HCT116 (cell line): ENCODE results near the gene CRYGN. TPM values are rescaled to one million over a fixed set of nuclear protein-coding genes. Genes with fewer than 3 reads are reported as not detected.

Source experiments
- ATAC-seq: fragments of 200-7000 bp; cut with Tn5 transposase; 2 replicates; pipeline ENCODE4 v1.9.1; 2020; ENCODE audit warnings: mild to moderate bottlenecking, moderate library complexity
- BruUV-seq: library from RNA; stranded (reverse); fragments of 400-500 nt; replicated peaks from 2 replicates; lab custom pipeline; 2021; lab: Mats Ljungman, UMichigan
- CTCF ChIA-PET: fragments of 300-600 bp; sonication (Branson Sonifier 250); formaldehyde crosslinking; loops from one replicate; lab custom pipeline; 2021; ENCODE audit warnings: antibody characterized with exemption; lab: Charles Lee
- POLR2A ChIA-PET: fragments of 300-600, 350-600 bp; sonication (Branson Sonifier 250); formaldehyde crosslinking; loops from one replicate; lab custom pipeline; 2021; ENCODE audit warnings: antibody characterized with exemption; lab: Charles Lee
- RAD21 ChIA-PET, 2 experiments: fragments of 300-600 bp; sonication (Branson Sonifier 250); formaldehyde crosslinking; loops; one replicate each; lab custom pipeline; 2023; ENCODE audit warnings: low total read pairs in 2 of 2; ENCODE audit not compliant: uncharacterized antibody in 2 of 2, unreplicated experiment in 2 of 2, low non-redundant PET in 1 of 2; lab: Charles Lee
- DNase-seq: peaks from one replicate; pipeline ENCODE4 v3.0.0-alpha.2; 2010; ENCODE audit warnings: low read depth, low spot score
- H2AFZ ChIP-seq: fragments of 200-600 bp; shearing (Covaris generic), sonication (generic); 2 replicates; pipeline ENCODE4 v1.6.1; 2017; ENCODE audit warnings: low read depth, mixed run types, mixed read lengths, antibody characterized with exemption, low read length; ENCODE audit not compliant: poor library complexity, severe bottlenecking
- H3K27ac ChIP-seq: 2 replicates; pipeline ENCODE4 v1.5.1; 2012; ENCODE audit warnings: low read depth, low read length
- H3K27me3 ChIP-seq: fragments of 200-600 bp; sonication (generic); 2 replicates; pipeline ENCODE4 v1.6.1; 2016; ENCODE audit warnings: mixed run types, low read length, mixed read lengths; ENCODE audit not compliant: insufficient read depth
- H3K36me3 ChIP-seq, 2 experiments: fragments of 200-500 bp in 1 of 2; fragments of 200-600 bp in 1 of 2; sonication (Bioruptor generic) in 1 of 2; sonication (generic) in 1 of 2; 2 replicates each; pipeline versions ENCODE4 v1.5.1 to v1.6.1; 2014 to 2016; ENCODE audit warnings: low read length in 2 of 2, inconsistent platforms in 1 of 2, mixed read lengths in 1 of 2, mixed run types in 1 of 2; ENCODE audit not compliant: insufficient read depth in 2 of 2, control insufficient read depth in 1 of 2
- H3K4me1 ChIP-seq, 2 experiments: fragments of 200-600 bp in 1 of 2; sonication (generic) in 1 of 2; 2 replicates each; pipeline versions ENCODE4 v1.5.1 to v1.6.1; 2012 to 2017; ENCODE audit warnings: low read length in 2 of 2, inconsistent platforms in 1 of 2, mild to moderate bottlenecking in 1 of 2, mixed read lengths in 1 of 2, mixed run types in 1 of 2, moderate library complexity in 1 of 2; ENCODE audit not compliant: insufficient read depth in 2 of 2, control insufficient read depth in 1 of 2
- H3K4me2 ChIP-seq: fragments of 200-600 bp; sonication (generic); 2 replicates; pipeline ENCODE4 v1.6.1; 2017; ENCODE audit warnings: mixed run types, low read length, mixed read lengths
- H3K4me3 ChIP-seq, 2 experiments: fragments of 200-600 bp in 1 of 2; sonication (generic) in 1 of 2; replicated peaks in 1 of 2; 2 replicates each; pipeline ENCODE4 v1.5.1; 2011 to 2016; ENCODE audit warnings: low read length in 2 of 2, control low read depth in 1 of 2, low read depth in 1 of 2, mild to moderate bottlenecking in 1 of 2, mixed read lengths in 1 of 2, mixed run types in 1 of 2
- H3K79me2 ChIP-seq: fragments of 200-600 bp; sonication (generic); 2 replicates; pipeline ENCODE4 v1.6.1; 2017; ENCODE audit warnings: mild to moderate bottlenecking, mixed run types, low read length, moderate library complexity, mixed read lengths; ENCODE audit not compliant: insufficient read depth
- H3K9ac ChIP-seq: fragments of 200-600 bp; sonication (generic); 2 replicates; pipeline ENCODE4 v1.6.1; 2016; ENCODE audit warnings: low read length, mixed read lengths
- H3K9me2 ChIP-seq: fragments of 200-600 bp; sonication (generic), shearing (Covaris generic); 2 replicates; pipeline ENCODE4 v1.6.1; 2017; ENCODE audit warnings: mixed run types, mild to moderate bottlenecking, moderate library complexity; ENCODE audit not compliant: insufficient read depth
- H3K9me3 ChIP-seq, 2 experiments: fragments of 200-500 bp in 1 of 2; fragments of 200-600 bp in 1 of 2; sonication (Bioruptor generic) in 1 of 2; sonication (generic) in 1 of 2; 2 replicates each; pipeline ENCODE4 v1.6.1; 2014 to 2017; ENCODE audit warnings: low read length in 2 of 2, mixed read lengths in 2 of 2, inconsistent platforms in 1 of 2, low read depth in 1 of 2, mild to moderate bottlenecking in 1 of 2, mixed run types in 1 of 2, moderate library complexity in 1 of 2; ENCODE audit not compliant: control insufficient read depth in 1 of 2, insufficient read depth in 1 of 2
- H4K20me1 ChIP-seq: fragments of 200-600 bp; sonication (generic), shearing (Covaris generic); 2 replicates; pipeline ENCODE4 v1.6.1; 2017; ENCODE audit warnings: mixed run types, mild to moderate bottlenecking, moderate library complexity; ENCODE audit not compliant: insufficient read depth
- ATF3 ChIP-seq: IDR thresholded peaks from 2 replicates; pipeline ENCODE4 v1.6.1; 2012
- CEBPB ChIP-seq: IDR thresholded peaks from 2 replicates; pipeline ENCODE4 v1.6.1; 2012; ENCODE audit warnings: low read depth
- ELF1 ChIP-seq: IDR thresholded peaks from 2 replicates; pipeline ENCODE4 v1.6.1; 2012; ENCODE audit warnings: low read depth, borderline replicate concordance
- EZH2 ChIP-seq: fragments of 200-600 bp; sonication (generic); IDR thresholded peaks from 2 replicates; pipeline ENCODE4 v1.6.1; 2017; ENCODE audit warnings: antibody characterized with exemption, mixed run types
- EZH2phosphoT487 ChIP-seq: fragments of 200-600 bp; IDR thresholded peaks from 2 replicates; pipeline ENCODE4 v1.6.1; 2018; ENCODE audit warnings: antibody characterized with exemption, borderline replicate concordance
- JUND ChIP-seq: IDR thresholded peaks from 2 replicates; pipeline ENCODE4 v1.6.1; 2012
- POLR2A ChIP-seq: IDR thresholded peaks from 2 replicates; pipeline ENCODE4 v1.7.0; 2011; ENCODE audit warnings: borderline replicate concordance; ENCODE audit not compliant: insufficient read depth, insufficient read length; ENCODE audit errors: extremely low read depth
- POLR2AphosphoS5 ChIP-seq: IDR thresholded peaks from 2 replicates; pipeline ENCODE4 v1.6.1; 2011; ENCODE audit warnings: mild to moderate bottlenecking, low read depth, low read length, moderate library complexity
- RAD21 ChIP-seq: IDR thresholded peaks from 2 replicates; pipeline ENCODE4 v1.6.1; 2012; ENCODE audit warnings: low read depth, mild to moderate bottlenecking
- SIN3A ChIP-seq: IDR thresholded peaks from 2 replicates; pipeline ENCODE4 v1.6.1; 2012; ENCODE audit warnings: low read depth
- SP1 ChIP-seq: IDR thresholded peaks from 2 replicates; pipeline ENCODE4 v1.6.1; 2012; ENCODE audit warnings: low read depth
- ZBTB33 ChIP-seq: IDR thresholded peaks from 2 replicates; pipeline ENCODE4 v1.6.1; 2011; ENCODE audit warnings: mild to moderate bottlenecking, low read length, moderate library complexity; ENCODE audit not compliant: insufficient replicate concordance; ENCODE audit errors: extremely low read depth
- intact Hi-C: fragments of 100-400 bp; cut with micrococcal nuclease; formaldehyde crosslinking; loops from 2 replicates; pipeline ENCODE4 v1.10.0; 2022
- total RNA-seq: library from RNA; stranded (reverse); gene quantifications from one replicate; pipeline ENCODE4 v1.2.1, GENCODE V29; 2021; ENCODE audit not compliant: unreplicated experiment

CRYGN gene
- total RNA-seq, 1 experiment from 2014 or later: not detected

GRCh38 chr7:151431281-151431767, 8.6 kb downstream of the CRYGN start:
- Histone ChIP-seq H3K27me3 (no peaks in the 10 kb centered on the region), H2AFZ (no peak overlapping the region), H3K9me2 (no peaks in the 10 kb centered on the region), H3K4me2 (no peak overlapping the region), H3K9ac (no peak overlapping the region), H3K27ac (no peak overlapping the region), H3K9me3 (no peaks in the 10 kb centered on the region), H3K4me3 (no peak overlapping the region), H3K4me1 (peaks cover 40 to 47% of the 10 kb centered on the region in 2 experiments), H4K20me1 (no peaks in the 10 kb centered on the region), H3K36me3 (no peaks in the 10 kb centered on the region), H3K79me2 (no peaks in the 10 kb centered on the region)
- intact Hi-C loops: no loop called here
- no TSS peak for BruUV-seq
- CTCF ChIA-PET: no interaction called here
- DNase-seq (no peak), ATAC-seq (no peak)
- RAD21 ChIA-PET: no interaction called here
- no peak for TF ChIP-seq CEBPB
- TF ChIP-seq ZBTB33: no peak
- no peak for TF ChIP-seq RAD21
- no peak for TF ChIP-seq ELF1
- POLR2A ChIA-PET: no interaction called here

GRCh38 chr7:151430391-151431205, 9.3 kb downstream of the CRYGN start:
- no peak for DNase-seq
- RAD21 ChIA-PET: no interaction called here
- Histone ChIP-seq H3K36me3 (no peaks in the 10 kb centered on the region), H3K4me2 (no peak overlapping the region), H3K27ac (no peak overlapping the region; the same call in 1 of the 2 replicates), H3K79me2 (no peaks in the 10 kb centered on the region), H2AFZ (no peak overlapping the region), H3K9me2 (no peaks in the 10 kb centered on the region), H3K4me1 (peaks cover 47 to 54% of the 10 kb centered on the region in 2 experiments), H3K9me3 (no peaks in the 10 kb centered on the region), H4K20me1 (no peaks in the 10 kb centered on the region), H3K4me3 (no peak overlapping the region), H3K9ac (no peak overlapping the region), H3K27me3 (no peaks in the 10 kb centered on the region)
- intact Hi-C loops: no loop called here
- CTCF ChIA-PET: no interaction called here
- no TSS peak for BruUV-seq
- TF ChIP-seq EZH2phosphoT487: no peak
- TF ChIP-seq ZBTB33: no peak
- TF ChIP-seq EZH2: no peak
- TF ChIP-seq ATF3: no peak
- TF ChIP-seq POLR2A: no peak
- TF ChIP-seq SP1: no peak
- no peak for TF ChIP-seq JUND
- TF ChIP-seq SIN3A: no peak
- no peak for TF ChIP-seq CEBPB
- TF ChIP-seq POLR2AphosphoS5: no peak
- POLR2A ChIA-PET: no interaction called here
- ATAC-seq: no peak
